ENCODE measurements around the gene SLC51A.

- TF ChIP-seq POLR2A (IDR thresholded peaks at IDR 0.05), result no peak
- TF ChIP-seq, protein P1, sequence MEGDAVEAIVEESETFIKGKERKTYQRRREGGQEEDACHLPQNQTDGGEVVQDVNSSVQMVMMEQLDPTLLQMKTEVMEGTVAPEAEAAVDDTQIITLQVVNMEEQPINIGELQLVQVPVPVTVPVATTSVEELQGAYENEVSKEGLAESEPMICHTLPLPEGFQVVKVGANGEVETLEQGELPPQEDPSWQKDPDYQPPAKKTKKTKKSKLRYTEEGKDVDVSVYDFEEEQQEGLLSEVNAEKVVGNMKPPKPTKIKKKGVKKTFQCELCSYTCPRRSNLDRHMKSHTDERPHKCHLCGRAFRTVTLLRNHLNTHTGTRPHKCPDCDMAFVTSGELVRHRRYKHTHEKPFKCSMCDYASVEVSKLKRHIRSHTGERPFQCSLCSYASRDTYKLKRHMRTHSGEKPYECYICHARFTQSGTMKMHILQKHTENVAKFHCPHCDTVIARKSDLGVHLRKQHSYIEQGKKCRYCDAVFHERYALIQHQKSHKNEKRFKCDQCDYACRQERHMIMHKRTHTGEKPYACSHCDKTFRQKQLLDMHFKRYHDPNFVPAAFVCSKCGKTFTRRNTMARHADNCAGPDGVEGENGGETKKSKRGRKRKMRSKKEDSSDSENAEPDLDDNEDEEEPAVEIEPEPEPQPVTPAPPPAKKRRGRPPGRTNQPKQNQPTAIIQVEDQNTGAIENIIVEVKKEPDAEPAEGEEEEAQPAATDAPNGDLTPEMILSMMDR (IDR thresholded peaks at IDR 0.05), result no peak
Observed at GRCh38 chr3:196208942-196209695, 7.2 kb upstream of the SLC51A start.
